SU-DHL-6 (cell line): ENCODE measurements around the gene GPHN.

Experiments used
- H2AFZ ChIP-seq: fragments of 200-600 bp; sonication (generic); 2 replicates; pipeline ENCODE4 v1.6.1; 2014; ENCODE audit warnings: low read depth, mild to moderate bottlenecking, moderate library complexity, mixed read lengths, antibody characterized with exemption, low read length; ENCODE audit not compliant: severe bottlenecking
- H3F3A ChIP-seq: fragments of 200-600 bp; shearing (Covaris generic); 2 replicates; pipeline ENCODE4 v1.6.0; 2016; ENCODE audit warnings: antibody characterized with exemption, mild to moderate bottlenecking; ENCODE audit not compliant: insufficient read depth
- H3K27ac ChIP-seq: fragments of 200-600 bp; sonication (generic); 2 replicates; pipeline ENCODE4 v1.5.1; 2016; ENCODE audit warnings: low read depth, mild to moderate bottlenecking, low read length, moderate library complexity, mixed read lengths
- H3K27me3 ChIP-seq: fragments of 200-600 bp; sonication (generic), shearing (Covaris generic); 2 replicates; pipeline ENCODE4 v1.6.0; 2014; ENCODE audit warnings: mild to moderate bottlenecking, low read length
- H3K36me3 ChIP-seq: fragments of 200-600 bp; sonication (generic); 2 replicates; pipeline ENCODE4 v1.6.1; 2014; ENCODE audit warnings: mild to moderate bottlenecking, low read length, mixed read lengths
- H3K4me2 ChIP-seq: fragments of 300-600, 200-600 bp; shearing (Covaris generic), sonication (generic); 2 replicates; pipeline ENCODE4 v1.6.0; 2014; ENCODE audit warnings: low read length, low read depth, mild to moderate bottlenecking; ENCODE audit not compliant: poor library complexity, severe bottlenecking
- H3K4me3 ChIP-seq: fragments of 200-600 bp; sonication (generic); 2 replicates; pipeline ENCODE4 v1.5.1; 2014; ENCODE audit warnings: antibody characterized with exemption, low read length, mild to moderate bottlenecking, mixed read lengths; ENCODE audit not compliant: insufficient read depth, poor library complexity, severe bottlenecking
- H3K79me2 ChIP-seq: fragments of 200-600 bp; sonication (generic); 2 replicates; pipeline ENCODE4 v1.6.1; 2014; ENCODE audit warnings: mild to moderate bottlenecking, low read length, moderate library complexity; ENCODE audit not compliant: insufficient read depth
- H3K9ac ChIP-seq: fragments of 200-600 bp; sonication (generic); 2 replicates; pipeline ENCODE4 v1.7.0; 2014; ENCODE audit warnings: mild to moderate bottlenecking, low read length
- H3K9me2 ChIP-seq: fragments of 200-600 bp; sonication (generic); replicated peaks from 2 replicates; pipeline ENCODE4 v1.6.1; 2014; ENCODE audit warnings: low read length; ENCODE audit not compliant: insufficient read depth
- H3K9me3 ChIP-seq: fragments of 200-600 bp; sonication (generic); 2 replicates; pipeline ENCODE4 v1.6.1; 2014; ENCODE audit warnings: low read length, mixed read lengths; ENCODE audit not compliant: insufficient read depth
- H4K20me1 ChIP-seq: fragments of 200-600 bp; sonication (generic); 2 replicates; pipeline ENCODE4 v1.6.1; 2014; ENCODE audit warnings: low read depth, mild to moderate bottlenecking, antibody characterized with exemption, low read length, moderate library complexity, mixed read lengths
- EZH2phosphoT487 ChIP-seq: fragments of 200-600 bp; sonication (generic), shearing (Covaris generic); conservative IDR thresholded peaks from 2 replicates; pipeline ENCODE4 v1.6.1; 2018; ENCODE audit warnings: mild to moderate bottlenecking, antibody characterized with exemption, low read length, moderate library complexity, mixed read lengths
- TF ChIP-seq, protein P1 (sequence below): fragments of 200-600 bp; sonication (generic); IDR thresholded peaks from one replicate; pipeline ENCODE4 v1.5.1; 2017; ENCODE audit warnings: antibody characterized with exemption, mild to moderate bottlenecking, low read length, moderate library complexity; ENCODE audit not compliant: insufficient read depth, poor library complexity, severe bottlenecking

GPHN gene

DNA sequence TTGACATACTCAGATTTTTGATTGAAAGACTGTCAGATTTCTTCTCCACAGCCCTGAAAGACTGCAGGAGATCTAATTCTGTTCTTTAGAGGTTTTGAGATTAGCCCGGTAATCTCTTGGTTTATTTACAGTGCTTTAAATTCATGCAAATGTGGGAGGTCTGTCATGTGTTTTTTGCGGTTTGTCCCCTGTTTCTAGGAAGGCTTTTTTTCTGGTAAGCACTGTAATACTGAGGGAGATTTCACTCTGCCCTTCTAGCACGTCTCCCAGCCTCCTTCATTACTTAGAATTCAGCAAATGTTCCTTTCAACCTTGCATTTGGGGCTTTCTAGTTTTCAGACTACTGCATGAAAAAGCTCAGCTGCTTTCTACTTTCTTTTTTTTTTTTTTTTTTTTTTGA is 31.1 kb downstream of the GPHN start:
- Histone ChIP-seq H3K79me2 (no peaks in the 10 kb centered on the region), H3K27me3 (no peaks in the 10 kb centered on the region)
- TF ChIP-seq EZH2phosphoT487 = no peak
- TF ChIP-seq, protein P1, sequence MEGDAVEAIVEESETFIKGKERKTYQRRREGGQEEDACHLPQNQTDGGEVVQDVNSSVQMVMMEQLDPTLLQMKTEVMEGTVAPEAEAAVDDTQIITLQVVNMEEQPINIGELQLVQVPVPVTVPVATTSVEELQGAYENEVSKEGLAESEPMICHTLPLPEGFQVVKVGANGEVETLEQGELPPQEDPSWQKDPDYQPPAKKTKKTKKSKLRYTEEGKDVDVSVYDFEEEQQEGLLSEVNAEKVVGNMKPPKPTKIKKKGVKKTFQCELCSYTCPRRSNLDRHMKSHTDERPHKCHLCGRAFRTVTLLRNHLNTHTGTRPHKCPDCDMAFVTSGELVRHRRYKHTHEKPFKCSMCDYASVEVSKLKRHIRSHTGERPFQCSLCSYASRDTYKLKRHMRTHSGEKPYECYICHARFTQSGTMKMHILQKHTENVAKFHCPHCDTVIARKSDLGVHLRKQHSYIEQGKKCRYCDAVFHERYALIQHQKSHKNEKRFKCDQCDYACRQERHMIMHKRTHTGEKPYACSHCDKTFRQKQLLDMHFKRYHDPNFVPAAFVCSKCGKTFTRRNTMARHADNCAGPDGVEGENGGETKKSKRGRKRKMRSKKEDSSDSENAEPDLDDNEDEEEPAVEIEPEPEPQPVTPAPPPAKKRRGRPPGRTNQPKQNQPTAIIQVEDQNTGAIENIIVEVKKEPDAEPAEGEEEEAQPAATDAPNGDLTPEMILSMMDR = no peak

DNA sequence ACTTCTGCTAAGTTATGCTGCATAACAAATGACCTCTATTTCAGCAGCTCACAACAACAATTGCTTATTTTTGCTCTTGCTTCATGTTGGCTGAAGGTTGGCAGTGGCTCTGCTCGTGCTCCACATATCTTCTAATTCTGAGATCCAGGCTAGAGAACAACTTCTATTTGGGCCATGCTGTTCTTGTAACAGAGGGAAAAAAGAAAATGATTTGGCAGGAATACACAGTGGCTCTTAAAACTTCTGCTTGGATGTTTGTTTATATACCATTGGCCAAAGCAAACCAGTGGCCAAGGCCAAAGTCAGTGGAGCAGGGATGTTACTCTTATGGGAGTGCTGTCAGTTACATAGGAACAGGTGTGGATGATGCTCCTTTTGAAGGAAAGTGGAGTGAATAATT is 32.1 kb downstream of the GPHN start:
- H3K36me3 ChIP-seq = no peaks in the 10 kb centered on the region
- H3K27me3 ChIP-seq = no peaks in the 10 kb centered on the region
- no peaks in the 10 kb centered on the region for H3K79me2 ChIP-seq
- no peak overlapping the region for H2AFZ ChIP-seq
- H3K9me2 ChIP-seq = no peaks in the 10 kb centered on the region
- no peaks in the 10 kb centered on the region for H4K20me1 ChIP-seq
- H3F3A ChIP-seq = no peaks in the 10 kb centered on the region
- no peak overlapping the region for H3K9ac ChIP-seq
- no peak overlapping the region for H3K4me2 ChIP-seq
- H3K27ac ChIP-seq = no peak overlapping the region
- H3K9me3 ChIP-seq = no peaks in the 10 kb centered on the region
- no peak overlapping the region for H3K4me3 ChIP-seq
- no peak for TF ChIP-seq EZH2phosphoT487
- TF ChIP-seq, protein P1 = no peak

More for the DNA sequence above, 31.1 kb downstream of the GPHN start:
- H3F3A ChIP-seq = no peaks in the 10 kb centered on the region
- no peak overlapping the region for H3K4me2 ChIP-seq
- H3K9ac ChIP-seq = no peak overlapping the region
- no peaks in the 10 kb centered on the region for H4K20me1 ChIP-seq
- H3K27ac ChIP-seq = no peak overlapping the region
- no peak overlapping the region for H2AFZ ChIP-seq
- no peaks in the 10 kb centered on the region for H3K9me3 ChIP-seq
- no peak overlapping the region for H3K4me3 ChIP-seq
- H3K36me3 ChIP-seq = no peaks in the 10 kb centered on the region
- H3K9me2 ChIP-seq = no peaks in the 10 kb centered on the region

DNA sequence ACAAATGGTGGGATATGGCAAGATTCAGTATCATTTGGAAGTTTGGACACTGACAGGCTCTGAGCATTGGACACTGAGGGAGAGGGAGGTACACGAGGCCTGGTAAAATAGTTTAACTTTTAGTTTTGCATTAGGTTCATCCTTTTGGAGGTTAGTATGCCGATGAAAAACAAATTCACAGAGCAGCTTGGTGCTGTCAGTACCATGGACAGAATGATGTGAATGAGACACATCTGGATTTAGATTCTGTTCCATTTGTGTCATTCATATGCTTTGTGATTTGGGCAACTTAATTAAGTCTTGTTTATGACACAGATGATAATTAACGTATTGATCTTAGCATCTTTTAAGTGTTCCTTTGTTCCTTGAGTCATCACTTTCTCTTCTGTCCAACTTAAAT is 33.7 kb downstream of the GPHN start:
- Histone ChIP-seq H3K79me2 (no peaks in the 10 kb centered on the region), H3K27ac (no peak overlapping the region)

More for the DNA sequence above, 33.7 kb downstream of the GPHN start:
- H3K4me3 ChIP-seq = no peak overlapping the region
- H3K27me3 ChIP-seq = no peaks in the 10 kb centered on the region
- H3F3A ChIP-seq = no peaks in the 10 kb centered on the region
- TF ChIP-seq EZH2phosphoT487 = no peak
- TF ChIP-seq, protein P1 = no peak
- no peak overlapping the region for H3K9ac ChIP-seq
- H4K20me1 ChIP-seq = no peaks in the 10 kb centered on the region
- H3K4me2 ChIP-seq = no peak overlapping the region
- no peak overlapping the region for H2AFZ ChIP-seq
- no peaks in the 10 kb centered on the region for H3K36me3 ChIP-seq
- no peaks in the 10 kb centered on the region for H3K9me2 ChIP-seq
- H3K9me3 ChIP-seq = no peaks in the 10 kb centered on the region
